Ovary (tissue), 9 donors: ENCODE data around the gene SAMD15. TPM values are rescaled to one million over a fixed set of nuclear protein-coding genes. Genes with fewer than 3 reads are reported as not detected.

Experiments
- DNase-seq, 5 donors: peaks; one replicate each; pipeline ENCODE4 v3.0.0-alpha.2; 2019 to 2020
- H3K27ac ChIP-seq, 2 donors: fragments of 200-600 bp; one replicate each; pipeline versions ENCODE4 v1.5.1 to v1.8.0; 2019 to 2022
- H3K27me3 ChIP-seq: fragments of 200-600 bp; one replicate; pipeline ENCODE4 v1.8.0; 2022
- H3K36me3 ChIP-seq: fragments of 200-600 bp; sonication (generic); one replicate; pipeline ENCODE4 v1.5.1; 2019
- H3K4me1 ChIP-seq: one replicate; pipeline ENCODE4 v1.8.1; 2013; ENCODE audit warnings: mild to moderate bottlenecking, moderate library complexity; ENCODE audit not compliant: insufficient read depth
- H3K4me3 ChIP-seq: fragments of 200-600 bp; sonication (generic); one replicate; pipeline ENCODE4 v1.5.1; 2017
- H3K9me3 ChIP-seq, 2 donors: fragments of 200-600 bp in 1 of 2; sonication (generic) in 1 of 2; one replicate each; pipeline versions ENCODE4 v1.5.1 to v1.8.1; 2013 to 2019; ENCODE audit warnings: mild to moderate bottlenecking in 1 of 2, moderate library complexity in 1 of 2
- EP300 ChIP-seq: sonication (generic); formaldehyde crosslinking; IDR thresholded peaks from one replicate; pipeline ENCODE4 v1.6.1; 2017; ENCODE audit warnings: antibody characterized with exemption
- POLR2A ChIP-seq: fragments of 450-650 bp; IDR thresholded peaks from one replicate; pipeline ENCODE4 v1.6.1; 2017; ENCODE audit warnings: antibody characterized with exemption, mild to moderate bottlenecking, moderate library complexity
- WGBS, 3 donors: extraction: QIAGEN DNeasy Blood & Tissue Kit in 1 of 3; methylation state at CpG; one replicate each; pipeline versions ENCODE4 v1.1.5 to v1.1.7; 2013 to 2017; 5-methylcytosine and 5-hydroxymethylcytosine counted together
- intact Hi-C, 4 donors: fragments of 100-400 bp; cut with DNase I; formaldehyde crosslinking; loops; one replicate each; pipeline versions ENCODE4 v1.11.0 to v1.15.1; 2022 to 2023
- polyA plus RNA-seq, 2 donors: library from polyadenylated mRNA; stranded (reverse); fragments of 200-250 nt in 1 of 2; fragments of 350-450 nt in 1 of 2; fragmentation: Illumina TruSeq in 1 of 2; extraction: RNeasy Lipid Tissue Mini Kit (QIAGEN cat#74804) in 1 of 2; gene quantifications; one replicate each; pipeline ENCODE4 v1.2.3, GENCODE V29; 2013 to 2014
- total RNA-seq, 7 donors: library from RNA; depleted of rRNA in 2 of 7; stranded (reverse); fragments of >200 nt in 2 of 7; fragmentation: NEBNext Ultra II Directional in 3 of 7; extraction: Animal tissue kit (Norgen Biotek cat#: 25700) in 3 of 7; gene quantifications; one replicate each; pipeline versions ENCODE4 v1.1.0 to v1.2.4, GENCODE V29; 2016 to 2023
- TF ChIP-seq, protein P1 (sequence below), 3 donors: fragments of 450-650 bp in 2 of 3; fragments of 200-600 bp in 1 of 3; IDR thresholded peaks; one replicate each; pipeline versions ENCODE4 v1.5.1 to v1.8.0; 2016 to 2022; ENCODE audit warnings: antibody characterized with exemption in 3 of 3, mild to moderate bottlenecking in 1 of 3
- donor health status: DM: no; HTN: no; CAD: no; lungs with moderate emphysema.
- donor health status: DM: no; HTN: no; CAD: no.
- donor health status: Bipolar disorder and iron deficiency.
- donor health status: DM: yes; HTN: yes; CAD: no.
- donor health status: DM: no; HTN: no; CAD: no.
- donor health status: DM: yes; HTN: yes; CAD: no.

The SAMD15 gene
- total and polyA plus RNA-seq, 9 donors = 0.12 to 3.2 (median 1.4) TPM

DNA sequence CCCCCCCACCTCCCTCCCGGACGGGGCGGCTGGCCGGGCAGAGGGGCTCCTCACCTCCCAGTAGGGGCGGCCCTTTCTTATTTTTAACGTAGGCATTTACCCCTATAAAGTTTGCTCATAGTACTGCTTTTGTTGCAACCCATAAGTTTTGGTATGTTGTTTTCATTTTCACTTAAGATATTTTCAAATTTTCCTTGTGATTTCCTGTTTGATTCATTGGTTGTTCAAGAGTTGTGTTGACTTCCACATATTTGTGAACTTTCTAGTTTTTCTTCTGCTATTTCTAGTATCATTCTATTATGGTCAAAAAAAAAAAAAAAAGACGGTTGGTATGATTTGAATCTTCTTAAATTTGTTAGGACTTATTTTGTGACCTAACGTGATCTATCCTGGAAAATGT is 39.7 kb downstream of the SAMD15 start:
- no peak overlapping the region for H3K27ac ChIP-seq
- TF ChIP-seq, protein P1, sequence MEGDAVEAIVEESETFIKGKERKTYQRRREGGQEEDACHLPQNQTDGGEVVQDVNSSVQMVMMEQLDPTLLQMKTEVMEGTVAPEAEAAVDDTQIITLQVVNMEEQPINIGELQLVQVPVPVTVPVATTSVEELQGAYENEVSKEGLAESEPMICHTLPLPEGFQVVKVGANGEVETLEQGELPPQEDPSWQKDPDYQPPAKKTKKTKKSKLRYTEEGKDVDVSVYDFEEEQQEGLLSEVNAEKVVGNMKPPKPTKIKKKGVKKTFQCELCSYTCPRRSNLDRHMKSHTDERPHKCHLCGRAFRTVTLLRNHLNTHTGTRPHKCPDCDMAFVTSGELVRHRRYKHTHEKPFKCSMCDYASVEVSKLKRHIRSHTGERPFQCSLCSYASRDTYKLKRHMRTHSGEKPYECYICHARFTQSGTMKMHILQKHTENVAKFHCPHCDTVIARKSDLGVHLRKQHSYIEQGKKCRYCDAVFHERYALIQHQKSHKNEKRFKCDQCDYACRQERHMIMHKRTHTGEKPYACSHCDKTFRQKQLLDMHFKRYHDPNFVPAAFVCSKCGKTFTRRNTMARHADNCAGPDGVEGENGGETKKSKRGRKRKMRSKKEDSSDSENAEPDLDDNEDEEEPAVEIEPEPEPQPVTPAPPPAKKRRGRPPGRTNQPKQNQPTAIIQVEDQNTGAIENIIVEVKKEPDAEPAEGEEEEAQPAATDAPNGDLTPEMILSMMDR (IDR thresholded peaks at IDR 0.05) = no peak
- TF ChIP-seq EP300 (no peak), POLR2A (no peak)
- intact Hi-C loops = no loop called here
- no peak for DNase-seq
- H3K9me3 ChIP-seq = no peaks in the 10 kb centered on the region
- no peak overlapping the region for H3K4me3 ChIP-seq
- no peaks in the 10 kb centered on the region for H3K36me3 ChIP-seq
- no peaks in the 10 kb centered on the region for H3K4me1 ChIP-seq
- 84 to 89% (median 86%) methylated on average over 7 to 8 of the region's 8 CpGs for WGBS, 3 donors
- no peaks in the 10 kb centered on the region for H3K27me3 ChIP-seq

DNA sequence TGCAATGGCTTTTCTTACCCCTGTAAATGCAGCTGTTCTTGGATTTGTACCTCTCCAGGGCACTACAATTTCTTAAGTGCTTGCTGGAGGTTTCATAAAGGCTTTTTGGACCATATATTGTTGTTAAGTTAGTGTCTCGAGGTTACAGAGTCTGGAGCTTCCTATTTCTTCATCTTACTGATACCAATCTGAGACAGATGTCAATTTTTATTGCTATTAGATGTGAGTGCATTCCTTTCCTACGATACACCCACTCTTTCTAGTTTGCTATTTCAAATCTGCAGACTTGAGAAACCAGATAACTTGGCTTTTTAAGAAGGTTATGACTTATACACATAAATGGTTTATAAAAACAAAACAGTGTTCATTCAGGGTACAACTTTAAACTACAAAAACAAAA is 44.0 kb downstream of the SAMD15 start:
- TF ChIP-seq POLR2A = no peak
- TF ChIP-seq, protein P1 (IDR thresholded peaks at IDR 0.05) = no peak
- no peak overlapping the region for H3K4me3 ChIP-seq
- no peaks in the 10 kb centered on the region for H3K9me3 ChIP-seq
- no peak for DNase-seq
- intact Hi-C loops = no loop called here
- WGBS, 3 donors = 34 to 76% (median 46%) methylated on average over 2 of the region's 2 CpGs
- no peaks in the 10 kb centered on the region for H3K4me1 ChIP-seq
- no peaks in the 10 kb centered on the region for H3K36me3 ChIP-seq
- H3K27me3 ChIP-seq = no peaks in the 10 kb centered on the region
- H3K27ac ChIP-seq = no peak overlapping the region

- Histone ChIP-seq H3K36me3 (no peaks in the 10 kb centered on the region), H3K27me3 (no peaks in the 10 kb centered on the region), H3K27ac (no peak within 1 kb of the TSS), H3K9me3 (no peaks in the 10 kb centered on the region), H3K4me1 (no peaks in the 10 kb centered on the region), H3K4me3 (no peak within 1 kb of the TSS)
- intact Hi-C loops = no loop called here
- no peak for DNase-seq
- 95 to 100% (median 97%) methylated on average over 1 of the region's 1 CpG for WGBS, 3 donors
- TF ChIP-seq, protein P1 (IDR thresholded peaks at IDR 0.05) = no peak
- no peak for TF ChIP-seq EP300
- no peak for TF ChIP-seq POLR2A
These were observed 46.2 kb downstream of the SAMD15 start, which contains the start of gene NOXRED1 for GRCh38 chr14:77423423-77423822. NOXRED1 (minus strand) TSS chr14:77423523; CDS start chr14:77422889, 634 bp downstream.

- no peak for DNase-seq
- Histone ChIP-seq H3K27me3 (no peaks in the 10 kb centered on the region), H3K9me3 (no peaks in the 10 kb centered on the region), H3K36me3 (no peaks in the 10 kb centered on the region), H3K4me1 (no peaks in the 10 kb centered on the region), H3K27ac (no peak overlapping the region), H3K4me3 (no peak overlapping the region)
- TF ChIP-seq, protein P1 (IDR thresholded peaks at IDR 0.05) = no peak
- TF ChIP-seq EP300 (no peak), POLR2A (no peak)
- 91 to 95% (median 92%) methylated on average over 3 of the region's 3 CpGs for WGBS, 3 donors
- intact Hi-C loops = no loop called here
These were observed 47.7 kb downstream of the SAMD15 start for GRCh38 chr14:77424862-77425261.
